HG03442 (cell line): ENCODE results near the gene UBTD1.

Experiments
- ATAC-seq: cut with Tn5 transposase; IDR thresholded peaks from one replicate; pipeline ENCODE4 v1.9.1; 2021; ENCODE audit warnings: mild to moderate bottlenecking, moderate library complexity; ENCODE audit not compliant: unreplicated experiment

The UBTD1 gene

GRCh38 chr10:97607095-97607636 is 108.4 kb downstream of the UBTD1 start:
- no peak for ATAC-seq

GRCh38 chr10:97608991-97609561 is 110.4 kb downstream of the UBTD1 start:
- no peak for ATAC-seq

GRCh38 chr10:97611473-97611872 is 112.7 kb downstream of the UBTD1 start:
- ATAC-seq: no peak

GRCh38 chr10:97612386-97612785 is 113.7 kb downstream of the UBTD1 start:
- no peak for ATAC-seq

- no peak for ATAC-seq
Measured at GRCh38 chr10:97618285-97618684, 119.6 kb downstream of the UBTD1 start.

- ATAC-seq: no peak
Measured at GRCh38 chr10:97618733-97619132, 120.0 kb downstream of the UBTD1 start.
